Ishikawa (cell line): ENCODE data around the gene PRKCB.

Experiments
- CEBPB ChIP-seq: IDR thresholded peaks from 2 replicates; pipeline ENCODE4 v1.6.1; 2012
- CREB1 ChIP-seq: IDR thresholded peaks from 2 replicates; pipeline ENCODE4 v1.6.1; 2012; ENCODE audit warnings: low read depth
- EGR1 ChIP-seq: IDR thresholded peaks from 2 replicates; pipeline ENCODE4 v1.6.1; 2012
- EP300 ChIP-seq: IDR thresholded peaks from 2 replicates; pipeline ENCODE4 v1.6.1; 2012; ENCODE audit warnings: borderline replicate concordance
- FOXM1 ChIP-seq: IDR thresholded peaks from 2 replicates; pipeline ENCODE4 v1.6.1; 2012; ENCODE audit warnings: low read depth, borderline replicate concordance
- MAX ChIP-seq: IDR thresholded peaks from 2 replicates; pipeline ENCODE4 v1.6.1; 2012
- NFIC ChIP-seq: IDR thresholded peaks from 2 replicates; pipeline ENCODE4 v1.6.1; 2012
- RAD21 ChIP-seq: IDR thresholded peaks from 2 replicates; pipeline ENCODE4 v1.6.1; 2012; ENCODE audit warnings: low read depth
- TAF1 ChIP-seq: IDR thresholded peaks from 2 replicates; pipeline ENCODE4 v1.6.1; 2012; ENCODE audit warnings: low read depth, mild to moderate bottlenecking
- TCF12 ChIP-seq: IDR thresholded peaks from 2 replicates; pipeline ENCODE4 v1.6.1; 2012; ENCODE audit warnings: low read depth
- TEAD4 ChIP-seq: IDR thresholded peaks from 2 replicates; pipeline ENCODE4 v1.6.1; 2012
- USF1 ChIP-seq: IDR thresholded peaks from 2 replicates; pipeline ENCODE4 v1.6.1; 2012
- YY1 ChIP-seq: IDR thresholded peaks from 2 replicates; pipeline ENCODE4 v1.6.1; 2012; ENCODE audit warnings: low read depth
- ZBTB7A ChIP-seq: IDR thresholded peaks from 2 replicates; pipeline ENCODE4 v1.6.1; 2012; ENCODE audit warnings: low read depth
- TF ChIP-seq, protein P1 (sequence below): IDR thresholded peaks from 2 replicates; pipeline ENCODE4 v1.6.1; 2012; ENCODE audit warnings: low read depth, mild to moderate bottlenecking

PRKCB gene

GRCh38 chr16:24139282-24139681 is 303.5 kb downstream of the PRKCB start:
- TF ChIP-seq USF1 = no peak
- no peak for TF ChIP-seq NFIC
- TF ChIP-seq EGR1 = no peak
- no peak for TF ChIP-seq EP300
- TF ChIP-seq MAX = no peak
- no peak for TF ChIP-seq ZBTB7A
- no peak for TF ChIP-seq RAD21
- TF ChIP-seq TCF12 = no peak
- no peak for TF ChIP-seq YY1
- TF ChIP-seq, protein P1, sequence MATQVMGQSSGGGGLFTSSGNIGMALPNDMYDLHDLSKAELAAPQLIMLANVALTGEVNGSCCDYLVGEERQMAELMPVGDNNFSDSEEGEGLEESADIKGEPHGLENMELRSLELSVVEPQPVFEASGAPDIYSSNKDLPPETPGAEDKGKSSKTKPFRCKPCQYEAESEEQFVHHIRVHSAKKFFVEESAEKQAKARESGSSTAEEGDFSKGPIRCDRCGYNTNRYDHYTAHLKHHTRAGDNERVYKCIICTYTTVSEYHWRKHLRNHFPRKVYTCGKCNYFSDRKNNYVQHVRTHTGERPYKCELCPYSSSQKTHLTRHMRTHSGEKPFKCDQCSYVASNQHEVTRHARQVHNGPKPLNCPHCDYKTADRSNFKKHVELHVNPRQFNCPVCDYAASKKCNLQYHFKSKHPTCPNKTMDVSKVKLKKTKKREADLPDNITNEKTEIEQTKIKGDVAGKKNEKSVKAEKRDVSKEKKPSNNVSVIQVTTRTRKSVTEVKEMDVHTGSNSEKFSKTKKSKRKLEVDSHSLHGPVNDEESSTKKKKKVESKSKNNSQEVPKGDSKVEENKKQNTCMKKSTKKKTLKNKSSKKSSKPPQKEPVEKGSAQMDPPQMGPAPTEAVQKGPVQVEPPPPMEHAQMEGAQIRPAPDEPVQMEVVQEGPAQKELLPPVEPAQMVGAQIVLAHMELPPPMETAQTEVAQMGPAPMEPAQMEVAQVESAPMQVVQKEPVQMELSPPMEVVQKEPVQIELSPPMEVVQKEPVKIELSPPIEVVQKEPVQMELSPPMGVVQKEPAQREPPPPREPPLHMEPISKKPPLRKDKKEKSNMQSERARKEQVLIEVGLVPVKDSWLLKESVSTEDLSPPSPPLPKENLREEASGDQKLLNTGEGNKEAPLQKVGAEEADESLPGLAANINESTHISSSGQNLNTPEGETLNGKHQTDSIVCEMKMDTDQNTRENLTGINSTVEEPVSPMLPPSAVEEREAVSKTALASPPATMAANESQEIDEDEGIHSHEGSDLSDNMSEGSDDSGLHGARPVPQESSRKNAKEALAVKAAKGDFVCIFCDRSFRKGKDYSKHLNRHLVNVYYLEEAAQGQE = no peak
- TF ChIP-seq TAF1 = no peak
- TF ChIP-seq CEBPB = no peak
- TF ChIP-seq FOXM1 = no peak
- no peak for TF ChIP-seq TEAD4
- TF ChIP-seq CREB1 = no peak

- TF ChIP-seq NFIC (no peak), ZBTB7A (no peak), TEAD4 (no peak), CREB1 (no peak), MAX (no peak), TAF1 (no peak), USF1 (no peak), EGR1 (no peak), EP300 (no peak), RAD21 (no peak)
- TF ChIP-seq, protein P1 = no peak
Observed at GRCh38 chr16:24140730-24141129, 304.9 kb downstream of the PRKCB start.

GRCh38 chr16:24141466-24141865 is 305.7 kb downstream of the PRKCB start:
- no peak for TF ChIP-seq TCF12
- no peak for TF ChIP-seq USF1
- no peak for TF ChIP-seq ZBTB7A
- no peak for TF ChIP-seq NFIC
- TF ChIP-seq TAF1 = no peak
- TF ChIP-seq, protein P1 = no peak
- TF ChIP-seq CREB1 = no peak
- no peak for TF ChIP-seq RAD21
- TF ChIP-seq CEBPB = no peak
- TF ChIP-seq EP300 = no peak
- no peak for TF ChIP-seq TEAD4
- no peak for TF ChIP-seq MAX
- TF ChIP-seq FOXM1 = no peak

DNA sequence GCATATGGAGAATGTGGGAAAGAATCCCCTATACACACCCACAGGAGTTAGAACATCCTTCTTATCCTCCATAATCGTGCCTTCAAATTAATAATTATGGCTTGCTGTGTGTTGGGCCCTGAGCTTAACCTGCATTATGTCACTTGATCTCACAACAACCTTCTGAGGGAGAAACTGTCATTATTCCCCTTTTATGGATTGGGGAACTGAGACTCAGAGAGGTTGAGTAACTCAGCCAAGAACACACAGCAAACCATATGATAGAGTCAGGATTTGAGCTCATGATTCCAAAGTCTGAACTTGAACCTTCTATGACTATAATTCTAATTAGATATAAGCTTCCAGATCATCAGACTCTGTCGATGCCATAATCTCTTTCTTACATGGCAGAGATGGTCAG is 306.1 kb downstream of the PRKCB start:
- no peak for TF ChIP-seq EP300
- no peak for TF ChIP-seq NFIC
